ENCODE measurements around the gene PPM1A.
A peak's percentile ranks its signal among the peaks of the same experiment; 100 is the strongest.

Gene PPM1A

DNA sequence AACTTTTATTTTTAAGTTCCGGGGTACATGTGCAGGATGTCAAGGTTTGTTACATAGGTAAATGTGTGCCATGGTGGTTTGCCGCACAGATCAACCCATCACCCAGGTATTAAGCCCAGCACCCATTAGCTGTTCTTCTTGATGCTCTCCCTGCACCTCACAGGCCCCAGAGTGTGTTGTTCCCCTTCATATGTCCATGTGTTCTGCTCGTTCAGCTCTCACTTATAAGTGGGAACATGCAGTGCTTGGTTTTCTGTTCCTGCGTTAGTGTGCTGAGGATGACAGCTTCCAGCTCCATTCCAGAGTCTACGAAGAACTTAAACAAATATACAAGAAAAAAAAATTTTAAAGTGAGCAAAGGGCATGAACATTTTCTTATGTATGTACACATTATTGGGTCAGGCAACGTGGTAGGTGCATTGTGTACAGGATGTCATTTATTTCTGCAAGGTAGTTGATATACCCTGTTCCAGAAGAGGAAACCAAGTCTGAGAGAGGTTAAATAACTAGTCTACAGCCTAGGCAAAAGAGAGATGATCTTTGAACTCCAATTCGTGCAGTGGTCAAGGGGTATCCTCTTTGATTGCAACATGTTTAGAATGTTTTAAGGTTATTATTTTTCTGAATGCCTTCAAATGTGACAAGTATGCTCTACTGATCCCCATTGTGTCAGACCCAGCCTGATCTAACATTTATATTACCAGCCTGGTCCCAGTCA lies 8.7 kb upstream of the PPM1A start:
- H2BK12ac ChIP-seq (ENCODE audit: low read length in 2 of 2), result no peak overlapping the region

DNA sequence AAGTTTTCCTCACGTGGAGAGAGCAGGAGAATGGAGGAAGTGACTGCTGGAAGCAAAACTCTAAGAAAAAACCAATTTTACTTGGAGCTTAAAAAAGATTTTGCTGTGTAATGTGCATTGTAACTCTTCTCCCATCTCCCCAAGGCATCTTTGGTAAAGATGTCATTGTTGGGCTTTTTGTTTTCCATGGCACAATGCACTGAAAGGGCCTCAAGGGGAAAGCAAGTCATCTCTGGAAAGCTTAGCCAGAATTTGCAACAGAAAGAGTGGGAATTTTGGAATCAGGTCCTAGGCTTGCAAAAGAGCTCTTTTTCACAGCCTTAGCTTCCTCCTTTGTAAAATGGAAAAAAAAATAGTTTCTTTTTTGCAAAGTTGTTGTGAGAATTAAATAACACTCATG lies 7.9 kb upstream of the PPM1A start:
- 90% methylated on average over 1 of the region's 1 CpG for whole genome bisulfite sequencing
- no peaks in the 10 kb centered on the region for H3K79me1 ChIP-seq (replicated peaks; ENCODE audit: low read length, poor library complexity, severe bottlenecking)

More for the DNA sequence above, 8.7 kb upstream of the PPM1A start:
- Histone ChIP-seq H3K27ac (ENCODE audit: low read length, poor library complexity, severe bottlenecking) (no peak overlapping the region), H3K23ac (ENCODE audit: low read length in 2 of 2) (no peak overlapping the region), H2BK120ac (ENCODE audit: low read depth, low read length) (no peak overlapping the region), H3K4me3 (ENCODE audit: insufficient read depth in 1 of 2, low read depth in 1 of 2, low read length in 2 of 2) (peak overlapping the region in 1 of 2 experiments; percentile 10), H2AFZ (ENCODE audit: low read depth, low read length) (no peak overlapping the region), H3K4me2 (ENCODE audit: low read length, poor library complexity, severe bottlenecking) (no peak overlapping the region), H2BK5ac (ENCODE audit: low read depth, low read length, poor library complexity, severe bottlenecking) (no peak overlapping the region), H2BK15ac (ENCODE audit: low read depth, poor library complexity, severe bottlenecking) (no peak overlapping the region), H4K91ac (ENCODE audit: low read length) (no peak overlapping the region), H3K27me3 (ENCODE audit: control insufficient read depth in 1 of 2, insufficient read depth in 1 of 2, low read length in 2 of 2) (no peaks in the 10 kb centered on the region), H3K9ac (ENCODE audit: low read length) (peak overlapping the region; percentile 47), H3K4me1 (ENCODE audit: control insufficient read depth, insufficient read depth, low read depth, low read length) (no peaks in the 10 kb centered on the region), H3K9me3 (ENCODE audit: control insufficient read depth, low read length) (no peaks in the 10 kb centered on the region), H3K36me3 (ENCODE audit: control insufficient read depth in 1 of 2, insufficient read depth in 2 of 2, low read depth in 1 of 2, low read length in 2 of 2) (no peaks in the 10 kb centered on the region), H4K8ac (ENCODE audit: low read length) (no peak overlapping the region), H3K18ac (ENCODE audit: low read depth in 1 of 2, low read length in 2 of 2) (no peak overlapping the region), H3K14ac (ENCODE audit: low read length in 2 of 2) (no peak overlapping the region), H3K79me1 (replicated peaks; ENCODE audit: low read length, poor library complexity, severe bottlenecking) (no peaks in the 10 kb centered on the region), H3K4ac (ENCODE audit: low read depth in 1 of 2, low read length in 2 of 2) (no peak overlapping the region), H2AK5ac (ENCODE audit: low read length, severe bottlenecking) (no peak overlapping the region)
- no peak for DNase-seq
- WGBS, result 74% methylated on average over 3 of the region's 7 CpGs

GRCh38 chr14:60242429-60242828 lies 6.6 kb upstream of the PPM1A start:
- no peak overlapping the region for H2BK12ac ChIP-seq (ENCODE audit: low read length in 2 of 2)
- no peak for DNase-seq
- H2BK15ac ChIP-seq (ENCODE audit: low read depth, poor library complexity, severe bottlenecking), result no peak overlapping the region
- H3K79me1 ChIP-seq (replicated peaks; ENCODE audit: low read length, poor library complexity, severe bottlenecking), result no peaks in the 10 kb centered on the region
- no peak overlapping the region for H2AK5ac ChIP-seq (ENCODE audit: low read length, severe bottlenecking)
- no peak overlapping the region for H4K91ac ChIP-seq (ENCODE audit: low read length)
- H4K8ac ChIP-seq (ENCODE audit: low read length), result no peak overlapping the region
- H3K4ac ChIP-seq (ENCODE audit: low read depth in 1 of 2, low read length in 2 of 2), result no peak overlapping the region
- H3K18ac ChIP-seq (ENCODE audit: low read depth in 1 of 2, low read length in 2 of 2), result no peak overlapping the region
- no peak overlapping the region for H2BK5ac ChIP-seq (ENCODE audit: low read depth, low read length, poor library complexity, severe bottlenecking)
- no peak overlapping the region for H3K14ac ChIP-seq (ENCODE audit: low read length in 2 of 2)
- no peaks in the 10 kb centered on the region for H3K4me1 ChIP-seq (ENCODE audit: control insufficient read depth, insufficient read depth, low read depth, low read length)
- no peak overlapping the region for H3K23ac ChIP-seq (ENCODE audit: low read length in 2 of 2)
- no CpG with 5 or more reads among the region's 2 CpGs for WGBS
- no peaks in the 10 kb centered on the region for H3K36me3 ChIP-seq (ENCODE audit: control insufficient read depth in 1 of 2, insufficient read depth in 2 of 2, low read depth in 1 of 2, low read length in 2 of 2)
- no peak overlapping the region for H3K9ac ChIP-seq (ENCODE audit: low read length)
- no peak overlapping the region for H2BK120ac ChIP-seq (ENCODE audit: low read depth, low read length)
- H3K9me3 ChIP-seq (ENCODE audit: control insufficient read depth, low read length), result no peaks in the 10 kb centered on the region
- no peak overlapping the region for H3K27ac ChIP-seq (ENCODE audit: low read length, poor library complexity, severe bottlenecking)
- no peak overlapping the region for H2AFZ ChIP-seq (ENCODE audit: low read depth, low read length)
- no peaks in the 10 kb centered on the region for H3K27me3 ChIP-seq (ENCODE audit: control insufficient read depth in 1 of 2, insufficient read depth in 1 of 2, low read length in 2 of 2)
- H3K4me3 ChIP-seq (ENCODE audit: insufficient read depth in 1 of 2, low read depth in 1 of 2, low read length in 2 of 2), result no peak overlapping the region
- no peak overlapping the region for H3K4me2 ChIP-seq (ENCODE audit: low read length, poor library complexity, severe bottlenecking)

More for the DNA sequence above, 7.9 kb upstream of the PPM1A start:
- Histone ChIP-seq H2BK12ac (ENCODE audit: low read length in 2 of 2) (no peak overlapping the region), H2BK15ac (ENCODE audit: low read depth, poor library complexity, severe bottlenecking) (no peak overlapping the region), H3K27me3 (ENCODE audit: control insufficient read depth in 1 of 2, insufficient read depth in 1 of 2, low read length in 2 of 2) (no peaks in the 10 kb centered on the region), H2AFZ (ENCODE audit: low read depth, low read length) (no peak overlapping the region), H3K27ac (ENCODE audit: low read length, poor library complexity, severe bottlenecking) (no peak overlapping the region), H2AK5ac (ENCODE audit: low read length, severe bottlenecking) (no peak overlapping the region), H3K4me3 (ENCODE audit: insufficient read depth in 1 of 2, low read depth in 1 of 2, low read length in 2 of 2) (peak overlapping the region in 1 of 2 experiments; percentile 10), H3K36me3 (ENCODE audit: control insufficient read depth in 1 of 2, insufficient read depth in 2 of 2, low read depth in 1 of 2, low read length in 2 of 2) (no peaks in the 10 kb centered on the region), H3K4ac (ENCODE audit: low read depth in 1 of 2, low read length in 2 of 2) (no peak overlapping the region), H3K9me3 (ENCODE audit: control insufficient read depth, low read length) (no peaks in the 10 kb centered on the region), H2BK120ac (ENCODE audit: low read depth, low read length) (no peak overlapping the region), H3K23ac (ENCODE audit: low read length in 2 of 2) (no peak overlapping the region), H2BK5ac (ENCODE audit: low read depth, low read length, poor library complexity, severe bottlenecking) (no peak overlapping the region), H4K8ac (ENCODE audit: low read length) (no peak overlapping the region), H3K14ac (ENCODE audit: low read length in 2 of 2) (no peak overlapping the region), H3K4me2 (ENCODE audit: low read length, poor library complexity, severe bottlenecking) (no peak overlapping the region), H3K4me1 (ENCODE audit: control insufficient read depth, insufficient read depth, low read depth, low read length) (no peaks in the 10 kb centered on the region), H3K18ac (ENCODE audit: low read depth in 1 of 2, low read length in 2 of 2) (no peak overlapping the region), H4K91ac (ENCODE audit: low read length) (no peak overlapping the region), H3K9ac (ENCODE audit: low read length) (peak overlapping the region; percentile 47)
- no peak for DNase-seq

- no peak overlapping the region for H3K14ac ChIP-seq (ENCODE audit: low read length in 2 of 2)
- no peak overlapping the region for H3K18ac ChIP-seq (ENCODE audit: low read depth in 1 of 2, low read length in 2 of 2)
- no peak overlapping the region for H2BK12ac ChIP-seq (ENCODE audit: low read length in 2 of 2)
- H2BK15ac ChIP-seq (ENCODE audit: low read depth, poor library complexity, severe bottlenecking), result no peak overlapping the region
- no peak overlapping the region for H3K4me3 ChIP-seq (ENCODE audit: insufficient read depth in 1 of 2, low read depth in 1 of 2, low read length in 2 of 2)
- H2AK5ac ChIP-seq (ENCODE audit: low read length, severe bottlenecking), result no peak overlapping the region
- WGBS, result 76% methylated on average over 2 of the region's 2 CpGs
- no peak overlapping the region for H2BK120ac ChIP-seq (ENCODE audit: low read depth, low read length)
- no peak overlapping the region for H3K27ac ChIP-seq (ENCODE audit: low read length, poor library complexity, severe bottlenecking)
- H4K91ac ChIP-seq (ENCODE audit: low read length), result no peak overlapping the region
- no peak overlapping the region for H2BK5ac ChIP-seq (ENCODE audit: low read depth, low read length, poor library complexity, severe bottlenecking)
- H4K8ac ChIP-seq (ENCODE audit: low read length), result no peak overlapping the region
- peaks cover 4% of the 10 kb centered on the region for H3K4me1 ChIP-seq (ENCODE audit: control insufficient read depth, insufficient read depth, low read depth, low read length)
- H2AFZ ChIP-seq (ENCODE audit: low read depth, low read length), result no peak overlapping the region
- no peaks in the 10 kb centered on the region for H3K36me3 ChIP-seq (ENCODE audit: control insufficient read depth in 1 of 2, insufficient read depth in 2 of 2, low read depth in 1 of 2, low read length in 2 of 2)
- H3K4ac ChIP-seq (ENCODE audit: low read depth in 1 of 2, low read length in 2 of 2), result no peak overlapping the region
- no peak overlapping the region for H3K4me2 ChIP-seq (ENCODE audit: low read length, poor library complexity, severe bottlenecking)
- no peaks in the 10 kb centered on the region for H3K79me1 ChIP-seq (replicated peaks; ENCODE audit: low read length, poor library complexity, severe bottlenecking)
- DNase-seq, result no peak
- no peaks in the 10 kb centered on the region for H3K27me3 ChIP-seq (ENCODE audit: control insufficient read depth in 1 of 2, insufficient read depth in 1 of 2, low read length in 2 of 2)
- no peak overlapping the region for H3K9ac ChIP-seq (ENCODE audit: low read length)
- H3K9me3 ChIP-seq (ENCODE audit: control insufficient read depth, low read length), result no peaks in the 10 kb centered on the region
- H3K23ac ChIP-seq (ENCODE audit: low read length in 2 of 2), result no peak overlapping the region
Observed at GRCh38 chr14:60245380-60246177, 3.4 kb upstream of the PPM1A start.

Measured in mesenchymal stem cell (in vitro differentiated cells and primary cell).